ENCODE results near the gene ESM1. TPM values are rescaled to one million over a fixed set of nuclear protein-coding genes. Genes with fewer than 3 reads are reported as not detected.

Gene ESM1
- polyA plus RNA-seq, 2 of the 4 experiments (the other 2 are of a cell fraction) = not detected

- TF ChIP-seq NR3C1 (IDR thresholded peaks at IDR 0.05) (no peak), MAZ (IDR thresholded peaks at IDR 0.05; ENCODE audit: borderline replicate concordance, low read depth, low read length) (no peak)
- FAIRE-seq (no peak), DNase-seq (ENCODE audit: low read depth in 1 of 2, low spot score in 1 of 2) (no peak), ATAC-seq (no peak)
- no peak overlapping the region for H3K27ac ChIP-seq
- H3K4me3 ChIP-seq = no peak overlapping the region
- no peak overlapping the region for H3K4me2 ChIP-seq
- WGBS (ENCODE audit: missing lambda C conversion rate) = 3% methylated on average over 2 of the region's 2 CpGs
- CTCF ChIA-PET = no interaction called here
- H3K9me3 ChIP-seq = no peaks in the 10 kb centered on the region
- POLR2A ChIA-PET = no interaction called here
- H3K4me1 ChIP-seq = no peaks in the 10 kb centered on the region
These were observed 11.7 kb upstream of the ESM1 start for GRCh38 chr5:54997081-54997480.

- ChIA-PET POLR2A (no interaction called here), CTCF (no interaction called here)
- H3K9me3 ChIP-seq = no peaks in the 10 kb centered on the region
- no peak for FAIRE-seq
- no peak for ATAC-seq
- TF ChIP-seq FOSB (CRISPR knock-in tag; IDR thresholded peaks at IDR 0.05) = no peak
- TF ChIP-seq CEBPB (IDR thresholded peaks at IDR 0.05) = no peak
- no peak for TF ChIP-seq RARB (CRISPR knock-in tag; IDR thresholded peaks at IDR 0.05)
- TF ChIP-seq HMGXB4 (CRISPR knock-in tag; IDR thresholded peaks at IDR 0.05; ENCODE audit: borderline replicate concordance) = no peak
- no peak for TF ChIP-seq CHD2 (IDR thresholded peaks at IDR 0.05; ENCODE audit: low read length, partially characterized antibody)
- no peak for TF ChIP-seq EP300 (IDR thresholded peaks at IDR 0.05)
- TF ChIP-seq HES2 (IDR thresholded peaks at IDR 0.05) = no peak
- TF ChIP-seq CBX8 (IDR thresholded peaks at IDR 0.05) = no peak
- TF ChIP-seq HOXA7 (CRISPR knock-in tag; IDR thresholded peaks at IDR 0.05) = no peak
- TF ChIP-seq ZC3H11A (IDR thresholded peaks at IDR 0.05) = no peak
- no peak for TF ChIP-seq HEYL (CRISPR knock-in tag; IDR thresholded peaks at IDR 0.05)
- TF ChIP-seq RNF2 (IDR thresholded peaks at IDR 0.05; ENCODE audit: borderline replicate concordance, low read depth) = no peak
- TF ChIP-seq HOXB13 (CRISPR knock-in tag; IDR thresholded peaks at IDR 0.05; ENCODE audit: low read depth) = no peak
- no peak for TF ChIP-seq POLR2A (IDR thresholded peaks at IDR 0.05; ENCODE audit: low read length)
- no peak overlapping the region for H3K4me3 ChIP-seq
- no peak overlapping the region for H3K4me2 ChIP-seq
- no peaks in the 10 kb centered on the region for H3K4me1 ChIP-seq
- no peak overlapping the region for H3K27ac ChIP-seq
- WGBS (ENCODE audit: missing lambda C conversion rate) = 11% methylated on average over 5 of the region's 5 CpGs
- no peak for DNase-seq (ENCODE audit: low read depth in 1 of 2, low spot score in 1 of 2)
These were observed 11.1 kb upstream of the ESM1 start for GRCh38 chr5:54996466-54996865.

- Histone ChIP-seq H3K4me3 (no peak overlapping the region), H3K4me1 (no peaks in the 10 kb centered on the region), H3K4me2 (no peak overlapping the region), H3K9me3 (no peaks in the 10 kb centered on the region), H3K27ac (no peak overlapping the region)
- ChIA-PET CTCF (no interaction called here), POLR2A (no interaction called here)
- no peak for ATAC-seq
- no peak for FAIRE-seq
- no peak for DNase-seq (ENCODE audit: low read depth in 1 of 2, low spot score in 1 of 2)
- WGBS (ENCODE audit: missing lambda C conversion rate) = 34% methylated on average over 3 of the region's 3 CpGs
- no peak for TF ChIP-seq ZSCAN20 (CRISPR knock-in tag; IDR thresholded peaks at IDR 0.05)
- no peak for TF ChIP-seq MAZ (IDR thresholded peaks at IDR 0.05; ENCODE audit: borderline replicate concordance, low read depth, low read length)
- TF ChIP-seq RFX5 (IDR thresholded peaks at IDR 0.05) = no peak
- no peak for TF ChIP-seq E2F6 (IDR thresholded peaks at IDR 0.05; ENCODE audit: borderline replicate concordance, low read depth)
- no peak for TF ChIP-seq HOXB13 (CRISPR knock-in tag; IDR thresholded peaks at IDR 0.05; ENCODE audit: low read depth)
- TF ChIP-seq, protein P1, sequence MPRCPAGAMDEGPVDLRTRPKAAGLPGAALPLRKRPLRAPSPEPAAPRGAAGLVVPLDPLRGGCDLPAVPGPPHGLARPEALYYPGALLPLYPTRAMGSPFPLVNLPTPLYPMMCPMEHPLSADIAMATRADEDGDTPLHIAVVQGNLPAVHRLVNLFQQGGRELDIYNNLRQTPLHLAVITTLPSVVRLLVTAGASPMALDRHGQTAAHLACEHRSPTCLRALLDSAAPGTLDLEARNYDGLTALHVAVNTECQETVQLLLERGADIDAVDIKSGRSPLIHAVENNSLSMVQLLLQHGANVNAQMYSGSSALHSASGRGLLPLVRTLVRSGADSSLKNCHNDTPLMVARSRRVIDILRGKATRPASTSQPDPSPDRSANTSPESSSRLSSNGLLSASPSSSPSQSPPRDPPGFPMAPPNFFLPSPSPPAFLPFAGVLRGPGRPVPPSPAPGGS (IDR thresholded peaks at IDR 0.05) = no peak
- no peak for TF ChIP-seq POLR2A (IDR thresholded peaks at IDR 0.05; ENCODE audit: low read length)
- TF ChIP-seq JUN (IDR thresholded peaks at IDR 0.05) = no peak
- no peak for TF ChIP-seq TP53 (CRISPR knock-in tag; IDR thresholded peaks at IDR 0.05)
- no peak for TF ChIP-seq ZC3H11A (IDR thresholded peaks at IDR 0.05)
- no peak for TF ChIP-seq REST (IDR thresholded peaks at IDR 0.05)
- no peak for TF ChIP-seq MAFK (IDR thresholded peaks at IDR 0.05; ENCODE audit: partially characterized antibody)
- no peak for TF ChIP-seq TFCP2L1 (CRISPR knock-in tag; IDR thresholded peaks at IDR 0.05)
- TF ChIP-seq HDAC2 (IDR thresholded peaks at IDR 0.05) = no peak
- no peak for TF ChIP-seq JUNB (IDR thresholded peaks at IDR 0.05)
- TF ChIP-seq FOSL2 (IDR thresholded peaks at IDR 0.05) = no peak
- no peak for TF ChIP-seq FOSL2 (CRISPR knock-in tag; IDR thresholded peaks at IDR 0.05)
- no peak for TF ChIP-seq ATOH8 (CRISPR knock-in tag; IDR thresholded peaks at IDR 0.05; ENCODE audit: low read depth)
These were observed 9.8 kb upstream of the ESM1 start for GRCh38 chr5:54995168-54995567.
